H1 (cell line): ENCODE results near the gene TRIM44.

Source experiments
- NRF1 ChIP-seq: IDR thresholded peaks from 2 replicates; pipeline ENCODE4 v1.6.1; 2011; ENCODE audit warnings: mild to moderate bottlenecking, low read depth, low read length, improper control_type of control experiment
- RAD21 ChIP-seq, 2 experiments: IDR thresholded peaks in 1 of 2; conservative IDR thresholded peaks in 1 of 2; 2 replicates each; pipeline ENCODE4 v1.6.1; 2011; ENCODE audit warnings: low read depth in 2 of 2, low read length in 2 of 2, improper control_type of control experiment in 1 of 2, inconsistent platforms in 1 of 2, mild to moderate bottlenecking in 1 of 2, moderate library complexity in 1 of 2
- ZNF274 ChIP-seq: IDR thresholded peaks from 2 replicates; pipeline ENCODE4 v1.7.0; 2012; ENCODE audit warnings: low read length, borderline replicate concordance; ENCODE audit errors: extremely low read depth

DNA sequence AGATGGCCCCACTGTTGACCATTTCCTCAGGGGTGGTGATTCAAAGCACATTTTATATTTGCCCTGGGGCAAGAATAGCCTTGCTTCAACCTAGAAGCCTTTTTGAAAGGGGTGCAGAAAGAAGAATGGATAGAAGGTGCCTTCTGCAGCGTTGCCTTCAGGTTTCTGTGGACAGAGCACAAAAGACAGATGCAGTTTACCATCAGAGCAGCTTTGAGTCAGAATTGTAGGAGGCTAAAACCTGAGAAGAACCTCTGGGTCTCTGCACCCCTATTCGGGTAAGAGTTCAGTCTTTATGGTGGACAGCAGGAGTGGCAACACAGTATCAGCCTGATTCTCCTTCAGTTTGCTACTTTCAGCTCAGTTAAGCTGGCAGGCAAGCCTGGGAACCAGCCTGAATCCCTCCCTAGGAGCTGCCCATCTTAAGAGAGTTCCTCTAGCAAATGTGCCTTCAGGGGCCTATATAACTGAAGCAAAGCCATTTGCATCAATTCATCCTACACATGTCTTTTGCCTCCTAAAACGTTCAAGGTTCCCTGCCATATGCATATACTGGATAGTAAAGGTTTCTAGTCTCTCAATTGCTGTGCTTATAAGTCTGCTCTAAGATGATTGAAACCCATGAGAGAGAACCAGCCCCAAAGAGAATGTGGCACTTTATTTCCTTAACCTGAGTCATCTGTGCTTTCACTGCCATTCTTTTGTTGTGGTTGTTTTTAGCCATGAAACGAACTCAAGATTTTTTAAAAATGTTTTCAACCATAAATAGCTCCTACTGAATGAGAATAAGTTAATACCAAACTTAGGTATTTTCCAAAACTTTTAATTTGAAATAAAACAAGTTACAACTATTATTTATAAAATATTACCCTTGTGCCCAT lies 123.0 kb downstream of the TRIM44 start:
- TF ChIP-seq NRF1 (no peak), ZNF274 (no peak), RAD21 (IDR thresholded peaks at IDR 0.05 in 1 of 2, conservative IDR thresholded peaks at IDR 0.05 in 1 of 2; ENCODE audit: low read depth in 2 of 2, low read length in 2 of 2) (no peak)
